ENCODE data around the gene TP53TG3B.
A peak's percentile ranks its signal among the peaks of the same experiment; 100 is the strongest.
"Not testable (repeated sequence)": the region's sequence is repeated elsewhere in the genome, so short reads cannot be mapped to it uniquely, and the experiment has no call there.

TP53TG3B gene, protein sequence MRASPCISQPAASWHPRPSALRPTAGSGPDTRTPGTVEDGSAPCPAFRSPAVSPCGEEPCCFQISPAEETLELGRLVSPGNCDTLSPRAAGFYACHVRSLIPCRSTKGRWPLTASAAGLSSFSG

DNA sequence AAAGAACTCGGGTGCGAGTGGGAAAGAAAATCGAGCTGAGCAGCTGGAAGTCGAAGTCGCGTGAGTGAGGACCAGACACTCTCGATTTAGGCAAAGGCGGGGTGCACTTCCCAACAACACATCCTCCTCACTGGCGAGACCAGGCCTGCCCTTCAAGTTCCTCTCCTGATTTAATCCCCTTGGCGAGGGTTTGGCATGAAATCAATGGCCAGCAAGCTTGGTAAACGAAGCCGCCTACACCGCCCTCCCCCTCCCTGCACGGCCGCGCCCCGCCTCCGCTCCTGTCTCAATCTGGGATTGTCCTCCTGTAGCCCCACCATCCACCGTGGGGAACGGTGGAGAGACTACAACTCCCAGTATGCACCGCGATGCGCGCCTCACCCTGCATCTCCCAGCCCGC, at the start of gene TP53TG3B:
TP53TG3B (plus strand) TSS at position 301 of the 400 bp plus-strand sequence; CDS start at position 369, 68 bp downstream.
- not testable (repeated sequence) for DNase-seq (ENCODE audit: low read depth)

GRCh38 chr16:33336226-33337012, 24.2 kb upstream of the TP53TG3B start:
- peak; percentile 12 for DNase-seq (ENCODE audit: low read depth)

DNA sequence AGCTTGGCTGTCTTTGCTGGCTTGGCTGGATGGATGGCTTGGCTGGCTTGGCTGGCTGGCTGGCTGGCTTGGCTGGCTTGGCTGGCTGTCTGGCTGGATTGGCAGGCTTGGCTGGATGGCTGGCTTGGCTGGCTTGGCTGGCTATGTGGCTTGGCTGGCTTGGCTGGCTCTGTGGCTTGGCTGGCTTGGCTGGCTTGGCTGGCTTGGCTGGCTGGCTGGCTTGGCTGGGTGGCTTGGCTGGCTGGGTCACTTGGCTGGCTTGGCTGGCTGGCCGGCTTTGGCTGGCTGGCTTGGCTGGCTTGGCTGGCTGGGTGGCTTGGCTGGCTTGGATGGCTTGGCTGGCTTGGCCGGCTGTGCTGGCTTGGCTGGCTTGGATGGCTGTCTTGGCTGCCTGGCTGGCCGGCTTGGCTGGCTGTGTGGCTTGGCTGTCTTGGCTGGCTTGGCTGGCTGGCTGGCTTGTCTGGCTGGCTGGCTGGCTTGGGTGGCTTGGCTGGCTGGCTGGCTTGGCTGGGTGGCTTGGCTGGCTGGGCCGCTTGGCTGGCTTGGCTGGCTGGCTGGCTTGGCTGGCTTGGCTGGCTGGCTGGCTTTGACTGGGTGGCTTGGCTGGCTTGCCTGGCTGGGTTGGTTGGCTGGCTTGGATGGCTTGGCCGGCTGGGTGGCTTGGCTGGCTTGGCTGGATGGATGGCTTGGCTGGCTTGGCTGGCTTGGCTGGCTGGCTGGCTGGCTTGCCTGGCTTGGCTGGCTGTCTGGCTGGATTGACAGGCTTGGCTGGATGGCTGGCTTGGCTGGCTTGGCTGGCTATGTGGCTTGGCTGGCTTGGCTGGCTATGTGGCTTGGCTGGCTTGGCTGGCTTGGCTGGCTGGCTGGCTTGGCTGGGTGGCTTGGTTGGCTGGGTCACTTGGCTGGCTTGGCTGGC, 22.8 kb upstream of the TP53TG3B start:
- not testable (repeated sequence) for DNase-seq (ENCODE audit: low read depth)

DNA sequence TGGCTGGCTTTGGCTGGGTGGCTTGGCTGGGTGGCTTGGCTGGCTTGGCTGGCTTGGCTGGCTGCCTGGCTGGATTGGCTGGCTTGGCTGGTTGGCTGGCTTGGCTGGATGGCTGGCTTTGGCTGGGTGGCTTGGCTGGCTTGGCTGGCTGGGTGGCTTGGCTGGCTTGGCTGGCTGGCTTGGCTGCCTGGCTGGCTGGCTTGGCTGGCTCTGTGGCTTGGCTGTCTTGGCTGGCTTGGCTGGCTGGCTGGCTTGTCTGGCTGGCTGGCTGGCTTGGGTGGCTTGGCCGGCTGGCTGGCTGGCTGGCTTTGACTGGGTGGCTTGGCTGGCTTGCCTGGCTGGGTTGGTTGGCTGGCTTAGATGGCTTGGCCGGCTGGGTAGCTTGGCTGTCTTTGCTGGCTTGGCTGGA, 22.1 kb upstream of the TP53TG3B start:
- not testable (repeated sequence) for DNase-seq (ENCODE audit: low read depth)

GRCh38 chr16:33339093-33340061, 21.3 kb upstream of the TP53TG3B start:
- not testable (repeated sequence) for DNase-seq (ENCODE audit: low read depth)

Data from activated T-cell treated with anti-CD3 and anti-CD28 coated beads for 48 hours (primary cell).